NCI-H2029 (cell line): ENCODE measurements around the gene PTDSS2.
"Not testable (repeated sequence)": the region's sequence is repeated elsewhere in the genome, so short reads cannot be mapped to it uniquely, and the experiment has no call there.

Experiments used
- DNase-seq: peaks from one replicate; lab custom pipeline; 2025; lab: John Stamatoyannopoulos, UW

The PTDSS2 gene

DNA sequence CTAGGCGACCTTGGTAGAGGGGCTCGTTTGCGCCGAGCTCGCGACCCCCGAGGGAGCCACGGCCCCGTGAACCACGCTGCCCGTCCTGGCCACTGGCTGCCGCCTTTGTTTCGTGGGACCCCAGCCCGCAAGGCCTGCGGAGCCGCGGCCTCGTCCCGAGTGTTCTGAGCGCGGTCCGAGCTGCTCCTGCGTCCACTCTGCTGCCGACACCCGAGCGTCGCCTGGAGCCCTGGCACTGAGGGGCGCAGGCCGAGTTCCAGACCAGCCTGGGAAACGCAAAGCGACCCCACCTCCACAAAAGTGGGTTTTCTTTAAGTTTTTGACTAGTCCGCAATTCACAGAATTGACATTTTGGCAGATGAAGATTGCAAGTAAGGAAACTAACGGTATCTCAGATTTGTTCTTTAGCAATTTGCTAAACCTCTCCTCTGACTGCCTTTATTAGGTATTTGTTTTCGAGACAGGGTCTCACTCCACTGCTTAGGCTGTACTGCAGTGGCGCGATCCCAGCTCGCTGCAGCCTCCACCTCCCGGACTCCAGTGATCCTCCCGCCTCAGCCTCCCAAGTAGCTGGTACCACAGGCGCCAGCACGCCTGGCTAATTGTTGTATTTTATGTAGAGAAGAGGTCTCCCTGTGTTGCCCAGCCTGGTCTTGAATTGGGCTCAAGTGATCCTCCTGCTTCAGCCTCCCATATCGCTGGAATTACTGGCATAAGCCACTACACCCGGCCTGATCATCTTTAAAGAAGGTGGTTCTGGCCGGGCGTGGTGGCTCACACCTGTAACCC, 57.8 kb downstream of the PTDSS2 start:
- no peak for DNase-seq

- DNase-seq, result no peak
Measured at GRCh38 chr11:508956-509355, 58.9 kb downstream of the PTDSS2 start.

DNA sequence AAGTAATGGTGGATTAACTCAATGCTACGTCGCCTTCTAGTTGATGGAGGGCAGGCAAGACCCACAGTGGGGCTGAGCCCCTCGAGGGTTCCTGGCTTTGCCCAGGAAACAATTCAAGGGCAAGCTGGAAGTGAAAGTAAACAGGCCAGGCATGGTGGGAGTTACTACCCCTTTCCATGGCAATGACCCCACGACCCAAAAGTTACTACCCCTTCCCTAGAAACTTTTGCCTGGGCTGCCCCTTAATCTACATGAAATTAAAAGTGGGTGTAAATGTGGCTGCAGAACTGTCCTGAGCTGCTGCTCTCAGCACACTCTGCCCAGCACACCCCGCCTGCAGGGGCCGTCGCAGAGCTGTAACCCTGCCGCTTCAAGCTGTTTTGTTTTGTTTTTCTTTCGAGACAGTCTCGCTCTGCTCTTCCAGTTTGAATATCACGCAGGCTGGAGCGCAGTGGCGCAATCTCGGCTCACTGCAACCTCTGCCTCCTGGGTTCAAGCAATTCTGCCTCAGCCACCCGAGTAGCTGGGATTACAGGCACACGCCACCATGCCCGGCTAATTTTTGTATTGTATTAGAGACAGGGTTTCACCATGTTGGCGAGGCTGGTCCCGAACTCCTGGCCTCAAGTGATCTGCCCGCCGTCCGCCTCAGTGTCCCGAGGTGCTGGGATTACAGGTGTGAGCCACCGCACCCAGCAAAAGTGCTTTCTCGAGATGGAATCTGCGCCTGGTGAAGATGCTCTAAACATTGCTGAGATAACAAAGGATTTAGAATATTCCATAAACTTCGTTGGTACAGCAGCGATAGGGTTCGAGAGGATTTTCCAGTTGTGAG, 62.9 kb downstream of the PTDSS2 start:
- DNase-seq, result no peak

- no peak for DNase-seq
Measured at GRCh38 chr11:514606-515005, 64.5 kb downstream of the PTDSS2 start.

- no peak for DNase-seq
Measured at GRCh38 chr11:515131-515530, 65.1 kb downstream of the PTDSS2 start.

DNA sequence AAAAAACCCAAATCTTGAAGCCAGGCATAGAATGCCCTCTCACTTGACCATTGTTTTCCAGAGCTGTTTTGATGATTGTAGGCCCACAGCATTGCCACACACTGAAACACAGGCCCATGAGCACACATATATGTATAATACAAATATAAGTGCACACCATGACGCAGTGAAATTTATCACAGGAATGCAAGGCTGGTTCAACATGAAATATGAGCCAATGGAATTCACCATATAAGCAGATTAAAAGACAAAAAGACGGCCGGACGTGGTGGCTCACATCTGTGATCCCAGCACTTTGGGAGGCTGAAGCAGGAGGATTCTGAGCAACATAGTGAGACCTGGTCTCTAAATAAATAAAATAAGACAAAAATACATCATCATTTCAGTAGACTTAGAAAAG, 66.3 kb downstream of the PTDSS2 start:
- DNase-seq, result no peak

DNA sequence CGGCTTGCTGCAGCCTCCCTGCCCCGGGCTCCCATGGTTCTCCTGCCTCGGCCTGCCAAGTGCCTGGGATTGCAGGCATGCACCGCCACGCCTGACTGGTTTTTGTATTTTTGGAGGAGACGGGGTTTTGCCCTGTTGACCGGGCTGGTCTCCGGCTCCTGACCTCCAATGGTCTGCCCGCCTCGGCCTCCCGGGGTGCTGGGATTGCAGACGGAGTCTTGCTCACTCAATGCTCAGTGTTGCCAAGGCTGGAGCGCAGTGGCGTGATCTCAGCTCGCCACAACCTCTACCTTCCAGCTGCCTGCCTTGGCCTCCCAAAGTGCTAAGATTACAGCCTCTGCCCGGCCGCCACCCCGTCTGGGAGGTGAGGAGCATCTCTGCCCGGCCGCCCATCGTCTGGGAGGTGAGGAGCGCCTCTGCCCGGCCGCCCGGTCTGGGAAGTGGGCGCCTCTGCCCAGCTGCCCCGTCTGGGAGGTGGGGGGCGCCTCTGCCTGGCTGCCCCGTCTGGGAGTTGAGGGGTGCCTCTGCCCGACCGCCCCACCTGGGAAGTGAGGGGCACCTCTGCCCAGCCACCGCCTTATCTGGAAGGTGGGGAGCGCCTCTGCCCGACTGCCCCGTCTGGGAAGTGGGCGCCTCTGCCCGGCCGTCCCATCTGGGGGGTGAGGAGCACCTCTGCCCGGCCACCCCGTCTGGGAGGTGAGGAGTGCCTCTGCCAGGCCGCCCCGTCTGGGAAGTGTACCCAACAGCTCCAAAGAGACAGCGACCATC, 67.0 kb downstream of the PTDSS2 start:
- DNase-seq, result not testable (repeated sequence)

DNA sequence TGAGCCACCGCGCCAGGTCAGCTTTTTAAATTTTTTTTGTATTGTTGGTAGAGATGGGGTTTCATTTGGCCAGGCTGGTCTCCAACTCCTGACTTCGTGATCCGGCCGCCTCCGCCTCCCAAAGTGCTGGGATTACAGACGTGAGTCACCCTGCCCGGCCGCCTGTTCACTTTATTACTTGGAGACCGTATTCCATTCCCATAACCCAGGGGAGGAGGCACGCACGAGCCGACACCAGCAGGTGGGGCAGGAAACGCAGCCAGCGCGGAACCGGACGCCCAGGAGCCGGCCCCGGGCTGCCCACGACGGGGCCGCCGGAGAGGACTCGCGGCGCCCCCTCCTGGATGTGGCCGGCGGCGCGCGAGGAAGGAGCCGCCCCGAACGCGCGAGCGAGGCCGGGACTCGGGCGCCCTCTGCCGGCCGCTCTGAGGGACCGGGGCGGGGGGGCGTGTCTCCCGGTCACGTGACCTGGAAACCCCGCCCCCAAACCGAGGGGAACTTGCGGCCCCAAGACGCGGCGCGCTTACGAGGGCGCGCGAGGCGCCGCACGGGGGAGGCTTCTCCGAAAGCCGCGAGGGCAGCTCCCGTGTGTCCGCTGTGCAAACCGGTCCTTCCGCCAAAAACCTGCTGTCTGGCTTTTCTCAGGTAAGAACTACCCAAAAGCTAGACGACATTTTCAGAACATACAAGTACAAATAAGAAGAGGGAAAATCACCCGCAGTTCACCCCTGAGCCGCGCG, 68.6 kb downstream of the PTDSS2 start:
- DNase-seq, result peak; percentile 89

DNA sequence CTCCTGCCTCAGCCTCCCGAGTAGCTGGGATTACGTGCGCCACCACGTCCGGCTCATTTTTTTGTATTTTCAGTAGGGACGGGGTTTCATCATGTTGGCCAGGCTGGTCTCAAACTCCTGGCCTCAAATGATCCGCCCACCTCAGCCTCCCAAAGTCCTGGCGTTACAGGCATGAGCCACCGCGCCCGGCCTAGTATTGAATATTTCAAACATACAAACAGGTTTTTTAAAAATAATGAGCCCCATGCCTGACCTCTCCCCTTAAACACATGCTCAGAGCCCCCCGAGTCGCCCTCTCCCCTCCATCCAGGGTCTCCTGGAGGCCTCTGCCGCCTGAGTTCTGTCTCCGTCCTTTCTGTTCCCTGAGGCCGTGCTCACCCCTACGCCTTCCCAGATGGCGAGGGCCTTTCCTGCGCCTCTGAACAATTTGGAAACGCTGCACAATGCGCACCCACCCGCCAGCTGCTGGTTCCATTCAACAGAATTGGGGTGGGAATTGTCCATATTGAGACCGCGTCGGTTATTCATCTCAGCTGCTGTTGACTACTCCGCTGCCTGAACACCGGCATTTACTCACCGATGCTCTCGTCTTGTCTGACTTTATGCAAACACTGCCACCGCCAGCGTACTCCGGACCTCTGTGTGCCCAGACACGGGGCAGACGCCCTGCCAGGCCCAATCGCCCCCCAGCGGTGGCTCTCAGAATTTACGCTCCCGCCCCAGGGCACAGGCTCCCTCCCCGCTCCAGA, 70.5 kb downstream of the PTDSS2 start:
- no peak for DNase-seq

- no peak for DNase-seq
Measured at GRCh38 chr11:521177-521688, 71.2 kb downstream of the PTDSS2 start.

DNA sequence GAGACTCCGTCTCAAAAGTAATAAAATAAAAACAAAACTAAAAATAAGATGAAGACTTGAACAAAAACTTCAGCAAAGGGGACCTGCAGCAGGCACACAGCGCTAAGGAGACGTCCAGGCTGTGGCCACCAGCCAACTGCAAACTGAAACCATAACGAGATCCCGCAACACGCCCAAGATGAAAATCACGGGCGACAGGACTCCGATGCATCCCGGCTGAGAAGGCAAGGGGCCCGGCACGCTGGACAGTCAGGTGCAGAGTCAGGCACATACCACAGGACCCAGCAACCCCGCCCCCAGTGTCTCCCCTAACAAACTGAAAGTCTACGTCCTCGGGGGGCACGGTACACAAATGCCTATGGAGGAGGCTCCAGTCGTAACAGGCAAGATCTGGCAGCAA, 76.1 kb downstream of the PTDSS2 start:
- no peak for DNase-seq

DNA sequence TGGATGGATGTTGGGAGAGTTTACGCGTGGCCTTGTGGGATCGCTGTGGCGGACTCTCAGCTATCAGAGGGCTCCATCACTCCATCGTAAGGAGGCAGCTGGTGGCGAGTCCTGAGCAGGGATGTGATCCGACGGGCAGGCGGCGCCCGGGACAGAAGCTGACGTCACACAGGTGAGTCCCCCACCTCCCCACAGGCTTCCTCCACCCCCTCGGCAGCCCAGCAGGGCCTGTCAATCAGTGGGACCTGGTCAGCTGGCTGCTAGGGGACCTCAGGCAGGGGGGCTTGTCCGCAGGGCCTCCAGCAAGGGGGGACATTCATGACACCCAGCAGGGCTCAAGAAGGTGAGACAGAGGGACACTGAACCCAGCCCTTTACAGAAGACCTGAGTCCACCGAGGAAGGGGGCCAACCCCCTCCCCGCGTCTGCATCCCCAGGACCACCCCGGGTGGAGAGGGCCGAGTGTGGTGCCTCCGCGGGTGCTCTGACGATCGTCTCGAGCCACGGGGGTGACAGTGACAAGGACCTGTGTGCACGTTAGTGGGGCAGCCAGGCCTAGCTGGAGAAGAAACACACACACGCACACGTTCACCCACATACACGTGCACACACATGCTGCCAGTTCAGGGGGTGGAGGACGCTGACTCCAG, 78.2 kb downstream of the PTDSS2 start:
- no peak for DNase-seq

GRCh38 chr11:528815-529727, 79.0 kb downstream of the PTDSS2 start:
- no peak for DNase-seq

- no peak for DNase-seq
Measured at GRCh38 chr11:529728-530411, 79.8 kb downstream of the PTDSS2 start.

GRCh38 chr11:530960-531831, 81.1 kb downstream of the PTDSS2 start:
- no peak for DNase-seq

- no peak for DNase-seq
Measured at GRCh38 chr11:531919-532526, 81.9 kb downstream of the PTDSS2 start.

DNA sequence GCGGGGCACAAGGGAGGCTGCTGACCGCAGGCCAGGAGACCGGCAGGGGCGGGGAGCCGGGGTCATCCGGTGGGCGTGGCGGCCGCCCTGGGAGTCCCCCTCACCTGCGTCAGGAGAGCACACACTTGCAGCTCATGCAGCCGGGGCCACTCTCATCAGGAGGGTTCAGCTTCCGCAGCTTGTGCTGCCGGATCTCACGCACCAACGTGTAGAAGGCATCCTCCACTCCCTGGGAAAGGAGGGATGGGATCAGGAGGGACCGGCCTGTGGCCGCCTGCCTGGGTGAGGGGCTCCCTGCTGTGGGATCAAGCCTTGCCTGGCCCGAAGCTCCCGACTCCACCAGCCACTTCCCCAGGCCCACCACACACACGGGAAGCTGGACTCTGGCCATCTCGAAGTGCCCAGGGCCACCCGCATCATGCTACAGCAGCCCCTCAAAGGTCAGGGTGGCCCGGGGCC, 82.5 kb downstream of the PTDSS2 start:
- DNase-seq, result no peak
